Measurements from ENCODE around the gene CBX5.

Gene CBX5

GRCh38 chr12:54197010-54197409 is 82.9 kb downstream of the CBX5 start:
- Histone ChIP-seq H3K18ac (ENCODE audit: low read depth in 1 of 2, low read length in 2 of 2) (no peak overlapping the region), H4K8ac (ENCODE audit: low read length) (no peak overlapping the region), H3K36me3 (ENCODE audit: control insufficient read depth in 1 of 2, insufficient read depth in 2 of 2, low read depth in 1 of 2, low read length in 2 of 2) (no peaks in the 10 kb centered on the region), H3K4ac (ENCODE audit: low read depth in 1 of 2, low read length in 2 of 2) (no peak overlapping the region), H2AFZ (ENCODE audit: low read depth, low read length) (peak overlapping the region; percentile 32), H3K4me3 (ENCODE audit: insufficient read depth in 1 of 2, low read depth in 1 of 2, low read length in 2 of 2) (no peak overlapping the region), H3K4me2 (ENCODE audit: low read length, poor library complexity, severe bottlenecking) (no peak overlapping the region), H4K91ac (ENCODE audit: low read length) (no peak overlapping the region), H2BK15ac (ENCODE audit: low read depth, poor library complexity, severe bottlenecking) (no peak overlapping the region), H2BK120ac (ENCODE audit: low read depth, low read length) (no peak overlapping the region), H2AK5ac (ENCODE audit: low read length, severe bottlenecking) (no peak overlapping the region), H3K23ac (ENCODE audit: low read length in 2 of 2) (no peak overlapping the region), H3K79me1 (replicated peaks; ENCODE audit: low read length, poor library complexity, severe bottlenecking) (no peaks in the 10 kb centered on the region), H3K9me3 (ENCODE audit: control insufficient read depth, low read length) (no peaks in the 10 kb centered on the region), H3K27me3 (ENCODE audit: control insufficient read depth in 1 of 2, insufficient read depth in 1 of 2, low read length in 2 of 2) (peaks cover 0 to 33% of the 10 kb centered on the region in 2 experiments), H2BK5ac (ENCODE audit: low read depth, low read length, poor library complexity, severe bottlenecking) (no peak overlapping the region), H3K14ac (ENCODE audit: low read length in 2 of 2) (no peak overlapping the region), H3K27ac (ENCODE audit: low read length, poor library complexity, severe bottlenecking) (no peak overlapping the region), H3K9ac (ENCODE audit: low read length) (peak overlapping the region; percentile 40), H2BK12ac (ENCODE audit: low read length in 2 of 2) (no peak overlapping the region), H3K4me1 (ENCODE audit: control insufficient read depth, insufficient read depth, low read depth, low read length) (peaks cover 2% of the 10 kb centered on the region)
- peak; percentile 25 for DNase-seq
- WGBS: 40% methylated on average over 5 of the region's 5 CpGs

GRCh38 chr12:54196396-54196795 is 83.5 kb downstream of the CBX5 start:
- WGBS: 75% methylated on average over 5 of the region's 5 CpGs
- no peak overlapping the region for H2BK15ac ChIP-seq (ENCODE audit: low read depth, poor library complexity, severe bottlenecking)
- H2BK12ac ChIP-seq (ENCODE audit: low read length in 2 of 2): no peak overlapping the region
- no peak overlapping the region for H2AK5ac ChIP-seq (ENCODE audit: low read length, severe bottlenecking)
- H3K79me1 ChIP-seq (replicated peaks; ENCODE audit: low read length, poor library complexity, severe bottlenecking): no peaks in the 10 kb centered on the region
- no peak overlapping the region for H3K9ac ChIP-seq (ENCODE audit: low read length)
- no peak overlapping the region for H2BK120ac ChIP-seq (ENCODE audit: low read depth, low read length)
- no peak overlapping the region for H3K4ac ChIP-seq (ENCODE audit: low read depth in 1 of 2, low read length in 2 of 2)
- H2AFZ ChIP-seq (ENCODE audit: low read depth, low read length): no peak overlapping the region
- H3K4me1 ChIP-seq (ENCODE audit: control insufficient read depth, insufficient read depth, low read depth, low read length): peaks cover 5% of the 10 kb centered on the region
- H3K27ac ChIP-seq (ENCODE audit: low read length, poor library complexity, severe bottlenecking): no peak overlapping the region
- H3K27me3 ChIP-seq (ENCODE audit: control insufficient read depth in 1 of 2, insufficient read depth in 1 of 2, low read length in 2 of 2): peaks cover 0 to 33% of the 10 kb centered on the region in 2 experiments
- H3K14ac ChIP-seq (ENCODE audit: low read length in 2 of 2): no peak overlapping the region
- H3K4me3 ChIP-seq (ENCODE audit: insufficient read depth in 1 of 2, low read depth in 1 of 2, low read length in 2 of 2): no peak overlapping the region
- H4K8ac ChIP-seq (ENCODE audit: low read length): no peak overlapping the region
- peak; percentile 28 for DNase-seq
- H4K91ac ChIP-seq (ENCODE audit: low read length): no peak overlapping the region
- H2BK5ac ChIP-seq (ENCODE audit: low read depth, low read length, poor library complexity, severe bottlenecking): no peak overlapping the region
- H3K23ac ChIP-seq (ENCODE audit: low read length in 2 of 2): no peak overlapping the region
- no peak overlapping the region for H3K4me2 ChIP-seq (ENCODE audit: low read length, poor library complexity, severe bottlenecking)
- H3K18ac ChIP-seq (ENCODE audit: low read depth in 1 of 2, low read length in 2 of 2): no peak overlapping the region
- H3K36me3 ChIP-seq (ENCODE audit: control insufficient read depth in 1 of 2, insufficient read depth in 2 of 2, low read depth in 1 of 2, low read length in 2 of 2): no peaks in the 10 kb centered on the region
- H3K9me3 ChIP-seq (ENCODE audit: control insufficient read depth, low read length): no peaks in the 10 kb centered on the region

- Histone ChIP-seq H3K9me3 (ENCODE audit: control insufficient read depth, low read length) (no peaks in the 10 kb centered on the region), H2BK15ac (ENCODE audit: low read depth, poor library complexity, severe bottlenecking) (no peak overlapping the region), H2AFZ (ENCODE audit: low read depth, low read length) (no peak overlapping the region), H3K4me1 (ENCODE audit: control insufficient read depth, insufficient read depth, low read depth, low read length) (peaks cover 9% of the 10 kb centered on the region), H3K79me1 (replicated peaks; ENCODE audit: low read length, poor library complexity, severe bottlenecking) (no peaks in the 10 kb centered on the region), H2AK5ac (ENCODE audit: low read length, severe bottlenecking) (no peak overlapping the region), H3K4me2 (ENCODE audit: low read length, poor library complexity, severe bottlenecking) (no peak overlapping the region), H3K23ac (ENCODE audit: low read length in 2 of 2) (no peak overlapping the region), H3K36me3 (ENCODE audit: control insufficient read depth in 1 of 2, insufficient read depth in 2 of 2, low read depth in 1 of 2, low read length in 2 of 2) (no peaks in the 10 kb centered on the region), H3K14ac (ENCODE audit: low read length in 2 of 2) (no peak overlapping the region), H3K9ac (ENCODE audit: low read length) (no peak overlapping the region), H3K4me3 (ENCODE audit: insufficient read depth in 1 of 2, low read depth in 1 of 2, low read length in 2 of 2) (no peak overlapping the region), H2BK5ac (ENCODE audit: low read depth, low read length, poor library complexity, severe bottlenecking) (no peak overlapping the region), H2BK12ac (ENCODE audit: low read length in 2 of 2) (no peak overlapping the region), H3K18ac (ENCODE audit: low read depth in 1 of 2, low read length in 2 of 2) (no peak overlapping the region), H3K27ac (ENCODE audit: low read length, poor library complexity, severe bottlenecking) (no peak overlapping the region), H3K4ac (ENCODE audit: low read depth in 1 of 2, low read length in 2 of 2) (no peak overlapping the region), H4K91ac (ENCODE audit: low read length) (no peak overlapping the region), H2BK120ac (ENCODE audit: low read depth, low read length) (no peak overlapping the region), H3K27me3 (ENCODE audit: control insufficient read depth in 1 of 2, insufficient read depth in 1 of 2, low read length in 2 of 2) (peaks cover 0 to 33% of the 10 kb centered on the region in 2 experiments), H4K8ac (ENCODE audit: low read length) (no peak overlapping the region)
- WGBS: 56% methylated on average over 8 of the region's 17 CpGs
- peak; percentile 63 for DNase-seq
Observed at GRCh38 chr12:54195737-54196347, 84.1 kb downstream of the CBX5 start.

GRCh38 chr12:54195080-54195736 is 84.7 kb downstream of the CBX5 start:
- Histone ChIP-seq H3K9me3 (ENCODE audit: control insufficient read depth, low read length) (no peaks in the 10 kb centered on the region), H2BK12ac (ENCODE audit: low read length in 2 of 2) (no peak overlapping the region), H3K4me2 (ENCODE audit: low read length, poor library complexity, severe bottlenecking) (no peak overlapping the region), H4K91ac (ENCODE audit: low read length) (no peak overlapping the region), H2BK15ac (ENCODE audit: low read depth, poor library complexity, severe bottlenecking) (no peak overlapping the region), H3K23ac (ENCODE audit: low read length in 2 of 2) (no peak overlapping the region), H3K27me3 (ENCODE audit: control insufficient read depth in 1 of 2, insufficient read depth in 1 of 2, low read length in 2 of 2) (peaks cover 0 to 33% of the 10 kb centered on the region in 2 experiments), H2AFZ (ENCODE audit: low read depth, low read length) (no peak overlapping the region), H3K4me3 (ENCODE audit: insufficient read depth in 1 of 2, low read depth in 1 of 2, low read length in 2 of 2) (no peak overlapping the region), H3K36me3 (ENCODE audit: control insufficient read depth in 1 of 2, insufficient read depth in 2 of 2, low read depth in 1 of 2, low read length in 2 of 2) (no peaks in the 10 kb centered on the region), H3K9ac (ENCODE audit: low read length) (no peak overlapping the region), H2BK120ac (ENCODE audit: low read depth, low read length) (no peak overlapping the region), H3K14ac (ENCODE audit: low read length in 2 of 2) (no peak overlapping the region), H3K4me1 (ENCODE audit: control insufficient read depth, insufficient read depth, low read depth, low read length) (peaks cover 9% of the 10 kb centered on the region), H3K79me1 (replicated peaks; ENCODE audit: low read length, poor library complexity, severe bottlenecking) (no peaks in the 10 kb centered on the region), H3K27ac (ENCODE audit: low read length, poor library complexity, severe bottlenecking) (no peak overlapping the region), H3K18ac (ENCODE audit: low read depth in 1 of 2, low read length in 2 of 2) (no peak overlapping the region), H4K8ac (ENCODE audit: low read length) (no peak overlapping the region), H2BK5ac (ENCODE audit: low read depth, low read length, poor library complexity, severe bottlenecking) (no peak overlapping the region), H3K4ac (ENCODE audit: low read depth in 1 of 2, low read length in 2 of 2) (no peak overlapping the region), H2AK5ac (ENCODE audit: low read length, severe bottlenecking) (no peak overlapping the region)
- no peak for DNase-seq
- 60% methylated on average over 4 of the region's 4 CpGs for WGBS

All from mesenchymal stem cell (in vitro differentiated cells and primary cell).